T-cell (primary cell): ENCODE data around the gene TCP1. TPM values are rescaled to one million over a fixed set of nuclear protein-coding genes. Genes with fewer than 3 reads are reported as not detected.
"Not testable (repeated sequence)": the region's sequence is repeated elsewhere in the genome, so short reads cannot be mapped to it uniquely, and the experiment has no call there.

Source experiments
- ATAC-seq, 4 experiments: fragments of 200-7000 bp in 3 of 4; fragments of 150-1000 bp in 1 of 4; cut with Tn5 transposase; replicated peaks in 1 of 4; 1 replicate in 3 of 4; 2 replicates in 1 of 4; pipeline ENCODE4 v1.10.0; 2021; ENCODE audit warnings: moderate library complexity in 3 of 4, mild to moderate bottlenecking in 2 of 4, moderate number of reproducible peaks in 1 of 4
- CTCF ChIA-PET, 2 donors: fragments of 300-600 bp; sonication (Branson Sonifier 250); formaldehyde crosslinking; loops; one replicate each; lab custom pipeline; 2022; ENCODE audit warnings: antibody characterized with exemption in 2 of 2; lab: Charles Lee
- POLR2A ChIA-PET, 2 donors: fragments of 300-600 bp; sonication (Branson Sonifier 250); formaldehyde crosslinking; loops; one replicate each; lab custom pipeline; 2022; ENCODE audit warnings: antibody characterized with exemption in 2 of 2; lab: Charles Lee
- DNase-seq, 35 experiments: peaks; one replicate each; pipeline versions ENCODE4 v3.0.0 to v3.0.0-alpha.2; 2013 to 2023
- H3K27ac ChIP-seq: one replicate; pipeline ENCODE4 v1.5.1; 2013; ENCODE audit warnings: low read length
- H3K27me3 ChIP-seq, 2 experiments: replicated peaks in 1 of 2; 1 replicate in 1 of 2; 2 replicates in 1 of 2; pipeline versions ENCODE4 v1.6.1 to v1.7.0; 2013; ENCODE audit warnings: low read length in 1 of 2, mixed read lengths in 1 of 2; ENCODE audit not compliant: control insufficient read depth in 2 of 2, insufficient read depth in 2 of 2; ENCODE audit errors: extremely low read depth in 1 of 2
- H3K36me3 ChIP-seq, 2 donors: 1 replicate in 1 of 2; 2 replicates in 1 of 2; pipeline versions ENCODE4 v1.6.1 to v1.7.0; 2013; ENCODE audit warnings: low read length in 1 of 2; ENCODE audit not compliant: control insufficient read depth in 2 of 2, insufficient read depth in 1 of 2; ENCODE audit errors: extremely low read depth in 1 of 2
- H3K4me1 ChIP-seq, 2 experiments: 1 replicate in 1 of 2; 2 replicates in 1 of 2; pipeline versions ENCODE4 v1.6.1 to v1.7.0; 2013; ENCODE audit warnings: low read length in 2 of 2, mixed read lengths in 1 of 2; ENCODE audit not compliant: insufficient read depth in 2 of 2, control insufficient read depth in 1 of 2; ENCODE audit errors: extremely low read depth in 1 of 2
- H3K4me3 ChIP-seq, 2 donors: 1 replicate in 1 of 2; 2 replicates in 1 of 2; pipeline versions ENCODE4 v1.5.1 to v1.7.0; 2013; ENCODE audit warnings: mild to moderate bottlenecking in 2 of 2, low read length in 1 of 2, moderate library complexity in 1 of 2; ENCODE audit not compliant: control insufficient read depth in 1 of 2; ENCODE audit errors: extremely low read depth in 1 of 2
- H3K9me3 ChIP-seq: 2 replicates; pipeline ENCODE4 v1.7.0; 2013
- H3K27ac Mint-ChIP-seq, 2 donors: one replicate each; pipeline ENCODE4 v1.8.0; 2020 to 2021; ENCODE audit warnings: mild to moderate bottlenecking in 2 of 2, mixed read lengths in 2 of 2
- H3K27me3 Mint-ChIP-seq, 2 donors: one replicate each; pipeline ENCODE4 v1.8.0; 2021 to 2022; ENCODE audit warnings: mixed read lengths in 2 of 2
- H3K36me3 Mint-ChIP-seq: one replicate; pipeline ENCODE4 v1.8.0; 2021; ENCODE audit warnings: mixed read lengths
- H3K4me1 Mint-ChIP-seq, 3 donors: one replicate each; pipeline ENCODE4 v1.8.0; 2020 to 2022; ENCODE audit warnings: mixed read lengths in 3 of 3, mild to moderate bottlenecking in 1 of 3
- H3K4me3 Mint-ChIP-seq, 3 donors: one replicate each; pipeline ENCODE4 v1.8.0; 2020 to 2022; ENCODE audit warnings: mild to moderate bottlenecking in 3 of 3, mixed read lengths in 3 of 3, moderate library complexity in 3 of 3
- H3K9me3 Mint-ChIP-seq, 3 donors: one replicate each; pipeline ENCODE4 v1.8.0; 2020 to 2022; ENCODE audit warnings: mixed read lengths in 3 of 3
- WGBS: methylation state at CpG from one replicate; pipeline ENCODE4 v1.1.5; 2013; ENCODE audit warnings: missing lambda C conversion rate; ENCODE audit not compliant: insufficient coverage; 5-methylcytosine and 5-hydroxymethylcytosine counted together
- total RNA-seq, 35 experiments: library from RNA in 6 of 35; stranded (reverse) in 6 of 35; fragments of 120-200 nt in 1 of 35; gene quantifications; one replicate each; pipeline versions ENCODE4 v1.2.1 to v1.2.4 and lab custom pipeline; 2013 to 2026

The TCP1 gene
- total RNA-seq, 5 donors from 2014 or later (not counting 1 experiment from before 2014, with no cell fraction given): 129 to 188 (median 146) TPM

DNA sequence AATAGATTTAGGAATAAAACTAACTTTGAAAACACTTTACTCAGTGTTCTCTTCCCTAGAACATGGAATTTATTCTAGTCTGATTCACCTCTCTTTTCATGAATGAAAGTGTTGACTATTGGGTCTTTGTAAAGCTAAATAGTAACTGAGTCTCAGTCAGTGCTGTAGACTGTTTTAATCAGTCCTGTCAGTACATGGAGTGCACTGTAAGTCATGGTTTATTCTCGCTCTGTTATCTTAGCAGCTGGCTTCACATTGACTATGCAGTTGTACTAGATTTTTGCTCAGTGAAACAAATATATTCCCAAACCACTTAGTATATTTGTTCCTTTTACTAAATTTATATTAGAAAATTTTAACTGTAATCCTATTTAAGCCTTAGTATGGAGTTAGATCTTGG is 42.6 kb downstream of the TCP1 start:
- peaks cover 12 to 34% (median 25%) of the 10 kb centered on the region in 3 donors for H3K4me1 Mint-ChIP-seq
- Histone ChIP-seq H3K4me3 (no peak overlapping the region), H3K9me3 (no peaks in the 10 kb centered on the region), H3K36me3 (peaks cover 12 to 90% of the 10 kb centered on the region in 2 donors), H3K27ac (no peak overlapping the region), H3K4me1 (no peaks in the 10 kb centered on the region), H3K27me3 (no peaks in the 10 kb centered on the region)
- no CpG with 5 or more reads among the region's 1 CpG for WGBS
- ATAC-seq: no peak
- no peaks in the 10 kb centered on the region for H3K9me3 Mint-ChIP-seq
- POLR2A ChIA-PET: interaction anchor here in 1 of 2 donors (0.6 kb wide), 1 partner anchor 47 kb away, joined by 9 read pairs; no protein-coding TSS in a partner anchor
- peaks cover 57% of the 10 kb centered on the region for H3K36me3 Mint-ChIP-seq
- H3K27me3 Mint-ChIP-seq: no peaks in the 10 kb centered on the region
- no peak for DNase-seq
- H3K27ac Mint-ChIP-seq: no peak overlapping the region
- CTCF ChIA-PET: interaction anchor here in 1 of 2 donors (1.0 kb wide), 1 partner anchor 56 kb away, joined by 3 read pairs; no protein-coding TSS in a partner anchor
- H3K4me3 Mint-ChIP-seq: no peak overlapping the region

DNA sequence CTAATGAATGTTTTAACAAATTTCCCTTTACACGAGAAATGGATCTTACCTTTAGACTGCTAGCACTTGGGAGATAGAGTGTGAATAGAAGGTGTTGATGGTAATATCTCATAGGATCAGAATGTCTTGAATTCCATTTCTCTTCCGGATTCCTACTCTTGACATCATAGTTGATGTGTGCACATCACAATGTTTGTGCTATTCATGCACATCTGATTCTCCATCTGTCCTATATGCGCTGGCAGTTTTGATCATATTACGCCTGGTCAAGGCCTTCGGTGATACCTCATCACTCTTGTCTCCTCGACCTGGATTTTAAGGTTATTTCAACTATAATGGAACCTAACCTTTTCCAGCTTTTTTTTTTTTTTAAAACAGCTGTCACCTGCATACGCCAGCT is 44.3 kb downstream of the TCP1 start:
- H3K4me1 ChIP-seq: no peaks in the 10 kb centered on the region
- peaks cover 21 to 40% (median 33%) of the 10 kb centered on the region in 3 donors for H3K4me1 Mint-ChIP-seq
- ATAC-seq: no peak
- ChIA-PET CTCF (no interaction called here), POLR2A (interaction anchor here in 1 of 2 donors (0.5 kb wide), 1 partner anchor 8 kb away, joined by 3 read pairs; no protein-coding TSS in a partner anchor)
- H3K9me3 Mint-ChIP-seq: no peaks in the 10 kb centered on the region
- no peak for DNase-seq
- H3K36me3 Mint-ChIP-seq: peaks cover 66% of the 10 kb centered on the region
- no peak overlapping the region for H3K4me3 ChIP-seq
- no peak overlapping the region for H3K27ac ChIP-seq
- peaks cover 6 to 94% of the 10 kb centered on the region in 2 donors for H3K36me3 ChIP-seq
- no peaks in the 10 kb centered on the region for H3K27me3 ChIP-seq
- no peak overlapping the region for H3K4me3 Mint-ChIP-seq
- no peaks in the 10 kb centered on the region for H3K9me3 ChIP-seq
- no peaks in the 10 kb centered on the region for H3K27me3 Mint-ChIP-seq
- H3K27ac Mint-ChIP-seq: peak overlapping the region in 1 of 2 donors; percentile 62
- no CpG with 5 or more reads among the region's 7 CpGs for WGBS

DNA sequence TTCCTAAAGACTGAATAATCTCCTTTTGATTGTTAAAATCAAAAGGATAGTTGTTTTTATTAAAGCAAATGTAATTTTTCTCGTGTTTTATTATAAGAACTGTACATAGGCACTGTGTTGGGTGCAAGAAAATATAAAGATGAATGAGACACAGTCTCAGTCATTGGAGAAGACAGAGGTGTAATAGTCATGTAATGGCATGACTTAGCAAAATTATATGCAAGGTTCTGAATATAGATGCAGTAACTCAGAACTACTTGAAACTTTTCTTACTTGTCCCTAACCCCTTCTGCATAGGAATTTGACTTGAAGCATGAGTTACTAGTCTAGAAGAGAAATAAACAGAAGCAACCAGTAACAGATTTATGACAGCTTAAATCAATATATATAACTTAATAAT is 47.2 kb downstream of the TCP1 start:
- H3K36me3 Mint-ChIP-seq: peaks cover 51% of the 10 kb centered on the region
- H3K27ac ChIP-seq: no peak overlapping the region
- peaks cover 6 to 76% of the 10 kb centered on the region in 2 donors for H3K36me3 ChIP-seq
- peaks cover 35 to 49% (median 47%) of the 10 kb centered on the region in 3 donors for H3K4me1 Mint-ChIP-seq
- WGBS: 80% methylated on average over 1 of the region's 1 CpG
- DNase-seq (no peak), ATAC-seq (no peak)
- no peak overlapping the region for H3K4me3 Mint-ChIP-seq
- CTCF ChIA-PET: interaction anchor here (0.6 to 1.0 kb wide), 2 partner anchors 24 to 25 kb away, joined by 3 read pairs; no protein-coding TSS in a partner anchor
- H3K4me3 ChIP-seq: no peak overlapping the region
- no peaks in the 10 kb centered on the region for H3K27me3 ChIP-seq
- no peaks in the 10 kb centered on the region for H3K27me3 Mint-ChIP-seq
- H3K4me1 ChIP-seq: peaks cover 0 to 5% of the 10 kb centered on the region in 2 experiments
- H3K27ac Mint-ChIP-seq: no peak overlapping the region
- POLR2A ChIA-PET: no interaction called here
- no peaks in the 10 kb centered on the region for H3K9me3 Mint-ChIP-seq
- no peaks in the 10 kb centered on the region for H3K9me3 ChIP-seq

DNA sequence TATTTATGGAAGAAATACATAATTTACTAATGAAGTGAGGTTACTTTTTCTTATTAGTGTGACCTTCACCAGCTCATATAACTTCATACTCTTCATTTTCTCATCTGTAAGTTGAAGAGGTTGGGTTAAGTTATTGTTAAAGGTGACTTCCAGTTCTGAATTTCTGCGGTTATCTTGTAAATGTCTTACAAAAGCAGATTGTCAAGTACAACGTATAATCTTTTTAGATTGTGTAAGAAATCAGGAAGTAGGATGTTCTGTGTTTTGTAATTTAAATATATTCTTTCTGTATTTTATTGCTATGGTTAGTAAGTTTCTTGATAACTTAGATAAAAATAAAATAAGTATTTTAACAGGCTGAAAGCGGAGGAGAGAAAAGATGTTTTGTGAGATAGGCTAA is 50.1 kb downstream of the TCP1 start:
- no peak overlapping the region for H3K27ac Mint-ChIP-seq
- Histone ChIP-seq H3K27ac (no peak overlapping the region), H3K27me3 (no peaks in the 10 kb centered on the region), H3K9me3 (no peaks in the 10 kb centered on the region), H3K4me3 (no peak overlapping the region), H3K36me3 (peaks cover 0 to 53% of the 10 kb centered on the region in 2 donors), H3K4me1 (peaks cover 5 to 18% of the 10 kb centered on the region in 2 experiments)
- H3K4me3 Mint-ChIP-seq: no peak overlapping the region
- peaks cover 31% of the 10 kb centered on the region for H3K36me3 Mint-ChIP-seq
- POLR2A ChIA-PET: interaction anchor here in 1 of 2 donors (0.6 to 1.1 kb wide), 3 partner anchors 13 to 46 kb away, joined by 3 to 9 read pairs (median 4); no protein-coding TSS in a partner anchor
- DNase-seq (no peak), ATAC-seq (no peak)
- peaks cover 37 to 45% (median 44%) of the 10 kb centered on the region in 3 donors for H3K4me1 Mint-ChIP-seq
- WGBS: no CpG with 5 or more reads among the region's 3 CpGs
- H3K9me3 Mint-ChIP-seq: no peaks in the 10 kb centered on the region
- CTCF ChIA-PET: interaction anchor here (0.5 to 1.2 kb wide), 4 partner anchors 32 to 108 kb away, joined by 3 to 6 read pairs (median 3); no protein-coding TSS in a partner anchor
- H3K27me3 Mint-ChIP-seq: no peaks in the 10 kb centered on the region

DNA sequence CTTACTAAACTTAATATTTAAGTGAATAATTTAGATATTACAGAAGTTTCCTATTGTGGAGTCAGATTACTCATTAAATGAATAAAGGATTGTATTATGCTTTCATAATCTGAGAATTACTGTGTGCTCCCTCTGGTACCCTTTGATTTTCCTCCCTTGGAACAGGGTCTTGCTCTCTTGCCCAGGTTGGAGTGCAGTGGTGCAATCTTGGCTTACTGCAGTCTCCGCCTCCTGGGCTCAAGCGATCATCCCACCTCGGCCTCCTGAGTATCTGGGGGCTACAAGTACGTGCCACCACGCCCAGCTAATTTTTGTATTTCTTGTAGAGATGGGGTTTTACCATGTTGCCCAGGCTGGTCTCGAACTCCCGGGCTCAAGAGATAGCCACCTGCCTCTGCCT is 52.5 kb downstream of the TCP1 start:
- Histone ChIP-seq H3K9me3 (no peaks in the 10 kb centered on the region), H3K27me3 (no peaks in the 10 kb centered on the region), H3K27ac (no peak overlapping the region), H3K36me3 (peaks cover 0 to 30% of the 10 kb centered on the region in 2 donors), H3K4me1 (peaks cover 14 to 36% of the 10 kb centered on the region in 2 experiments), H3K4me3 (no peak overlapping the region)
- Mint-ChIP-seq H3K36me3 (peaks cover 22% of the 10 kb centered on the region), H3K4me3 (no peak overlapping the region), H3K27me3 (no peaks in the 10 kb centered on the region), H3K9me3 (no peaks in the 10 kb centered on the region), H3K27ac (no peak overlapping the region), H3K4me1 (peaks cover 57 to 62% (median 59%) of the 10 kb centered on the region in 3 donors)
- whole genome bisulfite sequencing: 100% methylated on average over 1 of the region's 7 CpGs
- CTCF ChIA-PET: interaction anchor here in 1 of 2 donors (1.5 kb wide), 1 partner anchor 25 kb away, joined by 3 read pairs; the partner anchor contains the start of gene ACAT2
- POLR2A ChIA-PET: interaction anchor here in 1 of 2 donors (0.5 to 1.6 kb wide), 5 partner anchors 8 to 110 kb away, joined by 3 to 4 read pairs (median 3); partner anchors contain the start of genes ACAT2 and MRPL18
- DNase-seq (no peak), ATAC-seq (no peak)

DNA sequence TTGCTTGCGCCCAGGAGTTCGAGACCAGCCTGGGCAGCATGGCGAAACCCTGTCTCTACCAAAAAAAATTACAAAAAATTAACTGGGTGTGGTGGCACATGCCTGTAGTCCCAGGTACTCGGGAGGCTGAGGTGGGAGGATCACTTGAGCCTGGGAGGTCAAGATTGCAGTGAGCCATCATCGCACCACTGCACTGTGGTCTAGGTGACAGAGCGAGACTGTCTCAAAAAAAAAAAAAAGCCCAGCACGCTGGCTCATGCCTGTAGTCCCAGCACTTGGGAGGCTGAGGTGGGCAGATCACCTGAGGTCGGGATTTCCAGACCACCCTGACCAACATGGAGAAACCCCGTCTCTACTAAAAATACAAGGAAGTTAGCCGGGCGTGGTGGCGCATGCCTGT is 56.0 kb downstream of the TCP1 start:
- peak overlapping the region in 1 of 3 donors; percentile 52 for H3K4me3 Mint-ChIP-seq

More for the DNA sequence above, 56.0 kb downstream of the TCP1 start:
- H3K9me3 ChIP-seq, H3K9me3 Mint-ChIP-seq, H3K27ac ChIP-seq, DNase-seq, H3K4me3 ChIP-seq, H3K36me3 Mint-ChIP-seq, ATAC-seq, H3K27me3 ChIP-seq, H3K27me3 Mint-ChIP-seq, H3K27ac Mint-ChIP-seq: not testable (repeated sequence)
- POLR2A ChIA-PET: interaction anchor here (0.7 to 1.7 kb wide), 5 partner anchors 10 to 56 kb away, joined by 4 to 6 read pairs (median 5); partner anchors contain the start of gene TCP1 (in 1 of the 2)
- Histone ChIP-seq H3K4me1 (peaks cover 37 to 49% of the 10 kb centered on the region in 2 experiments), H3K36me3 (peaks cover 0 to 11% of the 10 kb centered on the region in 2 donors)
- 76% methylated on average over 3 of the region's 12 CpGs for WGBS
- CTCF ChIA-PET: interaction anchor here (0.6 to 2.0 kb wide), 3 partner anchors 10 to 218 kb away, joined by 3 to 11 read pairs (median 3); no protein-coding TSS in a partner anchor
- H3K4me1 Mint-ChIP-seq: peaks cover 74 to 83% (median 78%) of the 10 kb centered on the region in 3 donors
